Glutamatergic neuron (in vitro differentiated cells): ENCODE data around the gene ALDH6A1. TPM values are rescaled to one million over a fixed set of nuclear protein-coding genes. Genes with fewer than 3 reads are reported as not detected.

ENCODE experiments used
- DNase-seq: peaks from one replicate; pipeline ENCODE4 v3.0.0; 2022
- H3K27ac Mint-ChIP-seq: one replicate; pipeline ENCODE4 v1.8.0; 2020; ENCODE audit warnings: mild to moderate bottlenecking, mixed read lengths, inconsistent platforms; ENCODE audit not compliant: unreplicated experiment
- H3K27me3 Mint-ChIP-seq: one replicate; pipeline ENCODE4 v1.8.0; 2020; ENCODE audit warnings: mild to moderate bottlenecking, moderate library complexity, mixed read lengths, inconsistent platforms; ENCODE audit not compliant: unreplicated experiment
- H3K36me3 Mint-ChIP-seq: one replicate; pipeline ENCODE4 v1.8.0; 2020; ENCODE audit warnings: mild to moderate bottlenecking, mixed read lengths, inconsistent platforms; ENCODE audit not compliant: unreplicated experiment
- H3K4me1 Mint-ChIP-seq: one replicate; pipeline ENCODE4 v1.8.0; 2020; ENCODE audit warnings: mild to moderate bottlenecking, low read depth, mixed read lengths, inconsistent platforms; ENCODE audit not compliant: unreplicated experiment
- H3K4me3 Mint-ChIP-seq: one replicate; pipeline ENCODE4 v1.8.0; 2020; ENCODE audit warnings: mild to moderate bottlenecking, mixed read lengths, inconsistent platforms; ENCODE audit not compliant: unreplicated experiment
- H3K9me3 Mint-ChIP-seq: one replicate; pipeline ENCODE4 v1.8.0; 2020; ENCODE audit warnings: mild to moderate bottlenecking, moderate library complexity, mixed read lengths, inconsistent platforms; ENCODE audit not compliant: unreplicated experiment
- CTCF ChIP-seq: fragments of 200-600 bp; sonication (generic); IDR thresholded peaks from one replicate; pipeline ENCODE4 v1.5.0; 2021; ENCODE audit not compliant: partially characterized antibody, unreplicated experiment
- total RNA-seq: library from RNA; stranded (reverse); fragmentation: NEBNext Ultra II Directional; extraction: Animal tissue kit (Norgen Biotek cat#: 25700); gene quantifications from one replicate; pipeline ENCODE4 v1.2.1, GENCODE V29; 2021; ENCODE audit not compliant: unreplicated experiment

ALDH6A1 gene
- total RNA-seq, 1 donor from 2014 or later = 8.6 TPM

GRCh38 chr14:74048281-74048680 lies 36.0 kb downstream of the ALDH6A1 start:
- Mint-ChIP-seq H3K36me3 (no peaks in the 10 kb centered on the region), H3K27me3 (peaks cover 2% of the 10 kb centered on the region), H3K4me3 (no peak overlapping the region), H3K27ac (no peak overlapping the region), H3K9me3 (no peaks in the 10 kb centered on the region), H3K4me1 (no peaks in the 10 kb centered on the region)
- TF ChIP-seq CTCF = no peak
- DNase-seq = no peak

GRCh38 chr14:74045522-74045921 lies 38.7 kb downstream of the ALDH6A1 start:
- no peaks in the 10 kb centered on the region for H3K9me3 Mint-ChIP-seq
- H3K27me3 Mint-ChIP-seq = peaks cover 2% of the 10 kb centered on the region
- no peaks in the 10 kb centered on the region for H3K36me3 Mint-ChIP-seq
- no peak for DNase-seq
- H3K4me1 Mint-ChIP-seq = no peaks in the 10 kb centered on the region
- H3K27ac Mint-ChIP-seq = no peak overlapping the region
- TF ChIP-seq CTCF = no peak
- H3K4me3 Mint-ChIP-seq = no peak overlapping the region

GRCh38 chr14:74042296-74042695 lies 42.0 kb downstream of the ALDH6A1 start:
- DNase-seq = no peak
- H3K27ac Mint-ChIP-seq = no peak overlapping the region
- no peaks in the 10 kb centered on the region for H3K36me3 Mint-ChIP-seq
- H3K9me3 Mint-ChIP-seq = no peaks in the 10 kb centered on the region
- no peak for TF ChIP-seq CTCF
- no peaks in the 10 kb centered on the region for H3K27me3 Mint-ChIP-seq
- no peak overlapping the region for H3K4me3 Mint-ChIP-seq
- no peaks in the 10 kb centered on the region for H3K4me1 Mint-ChIP-seq

- H3K27me3 Mint-ChIP-seq = no peaks in the 10 kb centered on the region
- peak; percentile 84 for TF ChIP-seq CTCF
- no peaks in the 10 kb centered on the region for H3K4me1 Mint-ChIP-seq
- H3K36me3 Mint-ChIP-seq = no peaks in the 10 kb centered on the region
- H3K9me3 Mint-ChIP-seq = no peaks in the 10 kb centered on the region
- H3K4me3 Mint-ChIP-seq = no peak overlapping the region
- no peak for DNase-seq
- no peak overlapping the region for H3K27ac Mint-ChIP-seq
Observed at GRCh38 chr14:74038020-74038859, 46.0 kb downstream of the ALDH6A1 start.

GRCh38 chr14:74035556-74035955 lies 48.7 kb downstream of the ALDH6A1 start:
- H3K4me1 Mint-ChIP-seq = no peaks in the 10 kb centered on the region

More at GRCh38 chr14:74035556-74035955, 48.7 kb downstream of the ALDH6A1 start:
- no peak overlapping the region for H3K4me3 Mint-ChIP-seq
- no peaks in the 10 kb centered on the region for H3K9me3 Mint-ChIP-seq
- no peaks in the 10 kb centered on the region for H3K36me3 Mint-ChIP-seq
- DNase-seq = no peak
- H3K27ac Mint-ChIP-seq = no peak overlapping the region
- no peaks in the 10 kb centered on the region for H3K27me3 Mint-ChIP-seq
- TF ChIP-seq CTCF = no peak
